ENCODE measurements around the gene FARS2.

Gene FARS2

GRCh38 chr6:5626727-5627426 lies 365.6 kb downstream of the FARS2 start:
- TF ChIP-seq CTCF (IDR thresholded peaks at IDR 0.05; ENCODE audit: low read length, missing control alignments): no peak
- DNase-seq (ENCODE audit: low read depth): no peak
- H3K4me3 ChIP-seq (replicated peaks; ENCODE audit: low read depth, low read length): no peak overlapping the region

- no peak for DNase-seq (ENCODE audit: low read depth)
- TF ChIP-seq CTCF (IDR thresholded peaks at IDR 0.05; ENCODE audit: low read length, missing control alignments): no peak
- H3K4me3 ChIP-seq (replicated peaks; ENCODE audit: low read depth, low read length): no peak overlapping the region
Measured at GRCh38 chr6:5630636-5631035, 369.3 kb downstream of the FARS2 start.

GRCh38 chr6:5632348-5632935 lies 371.1 kb downstream of the FARS2 start:
- no peak for DNase-seq (ENCODE audit: low read depth)
- TF ChIP-seq CTCF (IDR thresholded peaks at IDR 0.05; ENCODE audit: low read length, missing control alignments): no peak
- no peak overlapping the region for H3K4me3 ChIP-seq (replicated peaks; ENCODE audit: low read depth, low read length)

- no peak overlapping the region for H3K4me3 ChIP-seq (replicated peaks; ENCODE audit: low read depth, low read length)
- DNase-seq (ENCODE audit: low read depth): peak; percentile 27
- no peak for TF ChIP-seq CTCF (IDR thresholded peaks at IDR 0.05; ENCODE audit: low read length, missing control alignments)
Measured at GRCh38 chr6:5634525-5634924, 373.2 kb downstream of the FARS2 start.

GRCh38 chr6:5636210-5637030 lies 375.1 kb downstream of the FARS2 start:
- no peak for TF ChIP-seq CTCF (IDR thresholded peaks at IDR 0.05; ENCODE audit: low read length, missing control alignments)
- H3K4me3 ChIP-seq (replicated peaks; ENCODE audit: low read depth, low read length): no peak overlapping the region
- no peak for DNase-seq (ENCODE audit: low read depth)

GRCh38 chr6:5637714-5638113 lies 376.4 kb downstream of the FARS2 start:
- no peak for DNase-seq (ENCODE audit: low read depth)
- TF ChIP-seq CTCF (IDR thresholded peaks at IDR 0.05; ENCODE audit: low read length, missing control alignments): no peak
- H3K4me3 ChIP-seq (replicated peaks; ENCODE audit: low read depth, low read length): no peak overlapping the region

Measured in fibroblast of pulmonary artery (primary cell).